Mesenchymal stem cell (in vitro differentiated cells and primary cell): ENCODE data around the gene BCKDK. TPM values are rescaled to one million over a fixed set of nuclear protein-coding genes. Genes with fewer than 3 reads are reported as not detected.

Experiments
- DNase-seq: peaks from one replicate; pipeline ENCODE4 v3.0.0-alpha.2; 2013
- H2AFZ ChIP-seq: one replicate; pipeline ENCODE4 v1.6.1; 2013; ENCODE audit warnings: low read depth, mild to moderate bottlenecking, control low read depth, inconsistent platforms, low read length, moderate library complexity
- H2AK5ac ChIP-seq: 2 replicates; pipeline ENCODE4 v1.6.1; 2013; ENCODE audit warnings: low read length, moderate library complexity, mild to moderate bottlenecking, inconsistent platforms; ENCODE audit not compliant: severe bottlenecking
- H2BK120ac ChIP-seq: one replicate; pipeline ENCODE4 v1.6.1; 2013; ENCODE audit warnings: low read depth, mild to moderate bottlenecking, inconsistent platforms, low read length, moderate library complexity
- H2BK12ac ChIP-seq, 2 experiments: one replicate each; pipeline ENCODE4 v1.6.1; 2013; ENCODE audit warnings: inconsistent platforms in 2 of 2, low read length in 2 of 2, mild to moderate bottlenecking in 2 of 2, moderate library complexity in 2 of 2, control low read depth in 1 of 2
- H2BK15ac ChIP-seq: one replicate; pipeline ENCODE4 v1.6.1; 2013; ENCODE audit warnings: mild to moderate bottlenecking, low read depth, inconsistent platforms; ENCODE audit not compliant: poor library complexity, severe bottlenecking
- H2BK5ac ChIP-seq: 2 replicates; pipeline ENCODE4 v1.6.1; 2013; ENCODE audit warnings: low read depth, mild to moderate bottlenecking, low read length, control low read depth, inconsistent platforms; ENCODE audit not compliant: poor library complexity, severe bottlenecking
- H3K14ac ChIP-seq, 2 experiments: one replicate each; pipeline ENCODE4 v1.6.1; 2013; ENCODE audit warnings: inconsistent platforms in 2 of 2, low read length in 2 of 2, control low read depth in 1 of 2, mild to moderate bottlenecking in 1 of 2, moderate library complexity in 1 of 2
- H3K18ac ChIP-seq, 2 experiments: one replicate each; pipeline ENCODE4 v1.6.1; 2013; ENCODE audit warnings: inconsistent platforms in 2 of 2, low read length in 2 of 2, control low read depth in 1 of 2, low read depth in 1 of 2, mild to moderate bottlenecking in 1 of 2
- H3K23ac ChIP-seq, 2 experiments: one replicate each; pipeline ENCODE4 v1.6.1; 2013; ENCODE audit warnings: inconsistent platforms in 2 of 2, low read length in 2 of 2, mild to moderate bottlenecking in 2 of 2, moderate library complexity in 2 of 2, control low read depth in 1 of 2
- H3K27ac ChIP-seq: 2 replicates; pipeline ENCODE4 v1.5.1; 2013; ENCODE audit warnings: mild to moderate bottlenecking, moderate library complexity, low read length, control low read depth, inconsistent platforms; ENCODE audit not compliant: poor library complexity, severe bottlenecking
- H3K27me3 ChIP-seq, 2 experiments: 2 replicates each; pipeline versions ENCODE4 v1.6.1 to v1.7.0; 2013; ENCODE audit warnings: low read length in 2 of 2, mild to moderate bottlenecking in 2 of 2, moderate library complexity in 2 of 2, control low read depth in 1 of 2, inconsistent platforms in 1 of 2; ENCODE audit not compliant: control insufficient read depth in 1 of 2, insufficient read depth in 1 of 2
- H3K36me3 ChIP-seq, 2 experiments: 2 replicates each; pipeline versions ENCODE4 v1.6.1 to v1.7.0; 2013; ENCODE audit warnings: low read length in 2 of 2, control low read depth in 1 of 2, inconsistent platforms in 1 of 2, low read depth in 1 of 2, mild to moderate bottlenecking in 1 of 2; ENCODE audit not compliant: insufficient read depth in 2 of 2, control insufficient read depth in 1 of 2
- H3K4ac ChIP-seq, 2 experiments: one replicate each; pipeline ENCODE4 v1.6.1; 2013; ENCODE audit warnings: inconsistent platforms in 2 of 2, low read length in 2 of 2, mild to moderate bottlenecking in 2 of 2, moderate library complexity in 2 of 2, control low read depth in 1 of 2, low read depth in 1 of 2
- H3K4me1 ChIP-seq: 2 replicates; pipeline ENCODE4 v1.6.1; 2013; ENCODE audit warnings: low read depth, low read length, control low read depth; ENCODE audit not compliant: control insufficient read depth, insufficient read depth
- H3K4me2 ChIP-seq: 2 replicates; pipeline ENCODE4 v1.6.1; 2013; ENCODE audit warnings: low read length, mild to moderate bottlenecking, inconsistent platforms; ENCODE audit not compliant: poor library complexity, severe bottlenecking
- H3K4me3 ChIP-seq, 2 experiments: 2 replicates each; pipeline versions ENCODE4 v1.5.1 to v1.7.0; 2013; ENCODE audit warnings: low read length in 2 of 2, mild to moderate bottlenecking in 2 of 2, control low read depth in 1 of 2, low read depth in 1 of 2; ENCODE audit not compliant: insufficient read depth in 1 of 2
- H3K79me1 ChIP-seq: replicated peaks from 2 replicates; pipeline ENCODE4 v1.6.1; 2013; ENCODE audit warnings: mild to moderate bottlenecking, control low read depth, low read length, inconsistent platforms; ENCODE audit not compliant: poor library complexity, severe bottlenecking
- H3K9ac ChIP-seq: 2 replicates; pipeline ENCODE4 v1.7.0; 2013; ENCODE audit warnings: mild to moderate bottlenecking, low read length, moderate library complexity
- H3K9me3 ChIP-seq: 2 replicates; pipeline ENCODE4 v1.7.0; 2013; ENCODE audit warnings: mild to moderate bottlenecking, low read length; ENCODE audit not compliant: control insufficient read depth
- H4K8ac ChIP-seq: one replicate; pipeline ENCODE4 v1.6.1; 2013; ENCODE audit warnings: inconsistent platforms, mild to moderate bottlenecking, low read length, moderate library complexity
- H4K91ac ChIP-seq: one replicate; pipeline ENCODE4 v1.6.1; 2013; ENCODE audit warnings: mild to moderate bottlenecking, low read length, inconsistent platforms
- WGBS: methylation state at CpG from one replicate; pipeline ENCODE4 v1.1.7; 2013; ENCODE audit warnings: mixed read lengths; 5-methylcytosine and 5-hydroxymethylcytosine counted together
- polyA plus RNA-seq, 2 experiments: library from polyadenylated mRNA; stranded (reverse); fragments of 200-250 nt; gene quantifications; one replicate each; pipeline ENCODE4 v1.2.3, GENCODE V29; 2013

Gene BCKDK
- 43.8 TPM for polyA plus RNA-seq (2013, experiment 1 of 2)
- polyA plus RNA-seq (2013, experiment 2 of 2) = 43.8 TPM

GRCh38 chr16:31108035-31108793, at the start of gene BCKDK:
Gene BCKDK, plus strand, starts transcription at chr16:31108386. Its CDS starts 838 bp downstream, at chr16:31109224.
- H3K4me3 ChIP-seq = peak within 1 kb of the TSS; percentile 81 to 88
- H3K9me3 ChIP-seq = no peaks in the 10 kb centered on the region
- peak within 1 kb of the TSS; percentile 64 for H4K91ac ChIP-seq
- H2BK12ac ChIP-seq = peak within 1 kb of the TSS in 1 of 2 experiments; percentile 57
- H2AFZ ChIP-seq = peak within 1 kb of the TSS; percentile 87
- no peaks in the 10 kb centered on the region for H3K27me3 ChIP-seq
- H2BK15ac ChIP-seq = peak within 1 kb of the TSS; percentile 92
- peak within 1 kb of the TSS; percentile 85 for H4K8ac ChIP-seq
- H2BK5ac ChIP-seq = peak within 1 kb of the TSS; percentile 3
- DNase-seq = peak; percentile 57
- H3K4me1 ChIP-seq = peaks cover 29% of the 10 kb centered on the region
- H3K4ac ChIP-seq = peak within 1 kb of the TSS; percentile 62 to 75
- peaks cover 40 to 43% of the 10 kb centered on the region in 2 experiments for H3K36me3 ChIP-seq
- H3K9ac ChIP-seq = peak within 1 kb of the TSS; percentile 90
- H3K79me1 ChIP-seq = peaks cover 40% of the 10 kb centered on the region
- H3K18ac ChIP-seq = peak within 1 kb of the TSS; percentile 73 to 90
- H3K23ac ChIP-seq = peak within 1 kb of the TSS in 1 of 2 experiments; percentile 74
- H3K27ac ChIP-seq = no peak within 1 kb of the TSS
- H3K14ac ChIP-seq = peak within 1 kb of the TSS; percentile 5 to 76
- H2BK120ac ChIP-seq = peak within 1 kb of the TSS; percentile 42
- peak within 1 kb of the TSS; percentile 23 for H2AK5ac ChIP-seq
- WGBS = 6% methylated on average over 58 of the region's 68 CpGs
- peak within 1 kb of the TSS; percentile 99 for H3K4me2 ChIP-seq

GRCh38 chr16:31061126-31061812, 46.9 kb upstream of the BCKDK start:
- no peak overlapping the region for H3K9ac ChIP-seq
- H4K91ac ChIP-seq = peak overlapping the region; percentile 67
- H3K23ac ChIP-seq = no peak overlapping the region
- DNase-seq = no peak
- H3K9me3 ChIP-seq = no peaks in the 10 kb centered on the region
- H4K8ac ChIP-seq = peak overlapping the region; percentile 47
- no peaks in the 10 kb centered on the region for H3K27me3 ChIP-seq
- no peak overlapping the region for H3K4me2 ChIP-seq
- no peak overlapping the region for H3K18ac ChIP-seq
- no peak overlapping the region for H2AFZ ChIP-seq
- peaks cover 33% of the 10 kb centered on the region for H3K79me1 ChIP-seq
- peak overlapping the region in 1 of 2 experiments; percentile 35 for H3K4me3 ChIP-seq
- no peak overlapping the region for H2BK12ac ChIP-seq
- H2BK5ac ChIP-seq = no peak overlapping the region
- H2BK15ac ChIP-seq = no peak overlapping the region
- no peak overlapping the region for H2AK5ac ChIP-seq
- 98% methylated on average over 42 of the region's 42 CpGs for WGBS
- no peak overlapping the region for H3K27ac ChIP-seq
- H3K36me3 ChIP-seq = peaks cover 46 to 52% of the 10 kb centered on the region in 2 experiments
- peaks cover 22% of the 10 kb centered on the region for H3K4me1 ChIP-seq
- H3K4ac ChIP-seq = no peak overlapping the region
- H2BK120ac ChIP-seq = no peak overlapping the region
- no peak overlapping the region for H3K14ac ChIP-seq

- Histone ChIP-seq H3K27ac (no peak overlapping the region), H4K8ac (peak overlapping the region; percentile 47), H2AFZ (no peak overlapping the region), H3K9me3 (no peaks in the 10 kb centered on the region), H3K4me2 (no peak overlapping the region), H3K14ac (no peak overlapping the region), H2BK15ac (no peak overlapping the region), H3K23ac (no peak overlapping the region), H3K4ac (no peak overlapping the region), H4K91ac (peak overlapping the region; percentile 67), H3K18ac (no peak overlapping the region), H3K36me3 (peaks cover 46 to 52% of the 10 kb centered on the region in 2 experiments), H2AK5ac (no peak overlapping the region), H2BK12ac (no peak overlapping the region), H3K4me1 (peaks cover 22% of the 10 kb centered on the region), H3K79me1 (peaks cover 33% of the 10 kb centered on the region), H3K27me3 (no peaks in the 10 kb centered on the region), H3K4me3 (peak overlapping the region in 1 of 2 experiments; percentile 35), H2BK5ac (no peak overlapping the region), H3K9ac (no peak overlapping the region), H2BK120ac (no peak overlapping the region)
- 98% methylated on average over 54 of the region's 54 CpGs for WGBS
- no peak for DNase-seq
Measured at GRCh38 chr16:31061813-31062440, 46.3 kb upstream of the BCKDK start.

- Histone ChIP-seq H3K4me2 (no peak overlapping the region), H3K4me1 (peaks cover 25% of the 10 kb centered on the region), H3K27me3 (no peaks in the 10 kb centered on the region), H2BK5ac (no peak overlapping the region), H3K9me3 (no peaks in the 10 kb centered on the region), H2AK5ac (no peak overlapping the region), H3K36me3 (peaks cover 37 to 40% of the 10 kb centered on the region in 2 experiments), H2BK120ac (no peak overlapping the region), H3K4ac (no peak overlapping the region), H4K91ac (peak overlapping the region; percentile 52), H3K14ac (no peak overlapping the region), H3K18ac (no peak overlapping the region), H3K9ac (no peak overlapping the region), H3K27ac (no peak overlapping the region), H3K79me1 (peaks cover 39% of the 10 kb centered on the region), H2AFZ (no peak overlapping the region), H4K8ac (peak overlapping the region; percentile 28), H2BK15ac (no peak overlapping the region), H2BK12ac (peak overlapping the region in 1 of 2 experiments; percentile 61), H3K23ac (no peak overlapping the region), H3K4me3 (no peak overlapping the region)
- DNase-seq = no peak
- WGBS = 86% methylated on average over 9 of the region's 9 CpGs
Measured at GRCh38 chr16:31063495-31063842, 44.7 kb upstream of the BCKDK start.
